AG09319 (cell line): ENCODE results near the gene CALB2.

ENCODE experiments used
- DNase-seq: peaks from one replicate; pipeline ENCODE4 v3.0.0-alpha.2; 2010; ENCODE audit warnings: low read depth; ENCODE audit errors: extremely low read depth
- CTCF ChIP-seq: IDR thresholded peaks from 2 replicates; pipeline ENCODE4 v1.5.1; 2011; ENCODE audit warnings: low read depth, mild to moderate bottlenecking, inconsistent platforms, low read length, moderate library complexity

CALB2 gene

GRCh38 chr16:71389330-71389729, 30.8 kb downstream of the CALB2 start:
- no peak for TF ChIP-seq CTCF
- DNase-seq = no peak

- TF ChIP-seq CTCF = no peak
- DNase-seq = no peak
Observed at GRCh38 chr16:71396594-71396993, 38.1 kb downstream of the CALB2 start.

GRCh38 chr16:71399801-71400563, 41.5 kb downstream of the CALB2 start:
- TF ChIP-seq CTCF = no peak
- DNase-seq = no peak

- no peak for DNase-seq
- no peak for TF ChIP-seq CTCF
Observed at GRCh38 chr16:71402007-71402406, 43.5 kb downstream of the CALB2 start.

GRCh38 chr16:71402674-71403073, 44.2 kb downstream of the CALB2 start:
- no peak for TF ChIP-seq CTCF
- DNase-seq = no peak

- DNase-seq = no peak
- TF ChIP-seq CTCF = no peak
Observed at GRCh38 chr16:71404364-71404763, 45.8 kb downstream of the CALB2 start.

- no peak for TF ChIP-seq CTCF
- no peak for DNase-seq
Observed at GRCh38 chr16:71406316-71406715, 47.8 kb downstream of the CALB2 start.
